A172 (cell line): ENCODE results near the gene ZFAND3. TPM values are rescaled to one million over a fixed set of nuclear protein-coding genes. Genes with fewer than 3 reads are reported as not detected.
A peak's percentile ranks its signal among the peaks of the same experiment; 100 is the strongest.

Experiments used
- DNase-seq: peaks from one replicate; pipeline ENCODE4 v3.0.0-alpha.2; 2015; ENCODE audit warnings: low spot score
- total RNA-seq: library from RNA; depleted of rRNA; stranded (reverse); fragments of >200 nt; shearing (Covaris generic); gene quantifications from 2 replicates; pipeline ENCODE4 v1.2.3, GENCODE V29; 2014

Gene ZFAND3
- total RNA-seq, 1 experiment from 2014 or later = 10.0 TPM

- no peak for DNase-seq
Measured at GRCh38 chr6:38004908-38005307, 185.4 kb downstream of the ZFAND3 start.

GRCh38 chr6:38011937-38012336, 192.4 kb downstream of the ZFAND3 start:
- DNase-seq = no peak

GRCh38 chr6:38012573-38012972, 193.0 kb downstream of the ZFAND3 start:
- DNase-seq = peak; percentile 55

GRCh38 chr6:38015341-38015740, 195.8 kb downstream of the ZFAND3 start:
- no peak for DNase-seq

GRCh38 chr6:38016824-38017223, 197.3 kb downstream of the ZFAND3 start:
- DNase-seq = no peak

GRCh38 chr6:38018755-38019165, 199.2 kb downstream of the ZFAND3 start:
- DNase-seq = no peak

GRCh38 chr6:38020593-38020992, 201.1 kb downstream of the ZFAND3 start:
- no peak for DNase-seq

GRCh38 chr6:38021029-38021428, 201.5 kb downstream of the ZFAND3 start:
- DNase-seq = no peak

- no peak for DNase-seq
Measured at GRCh38 chr6:38021571-38021970, 202.0 kb downstream of the ZFAND3 start.

- no peak for DNase-seq
Measured at GRCh38 chr6:38022688-38023087, 203.2 kb downstream of the ZFAND3 start.

- DNase-seq = no peak
Measured at GRCh38 chr6:38024908-38025307, 205.4 kb downstream of the ZFAND3 start.

- DNase-seq = no peak
Measured at GRCh38 chr6:38025451-38025850, 205.9 kb downstream of the ZFAND3 start.

GRCh38 chr6:38027685-38028373, 208.3 kb downstream of the ZFAND3 start:
- no peak for DNase-seq

GRCh38 chr6:38030380-38030779, 210.9 kb downstream of the ZFAND3 start:
- no peak for DNase-seq

- DNase-seq = no peak
Measured at GRCh38 chr6:38032797-38033196, 213.3 kb downstream of the ZFAND3 start.

GRCh38 chr6:38033442-38033982, 214.0 kb downstream of the ZFAND3 start:
- DNase-seq = no peak

- peak; percentile 18 for DNase-seq
Measured at GRCh38 chr6:38034274-38034914, 214.9 kb downstream of the ZFAND3 start.

- DNase-seq = no peak
Measured at GRCh38 chr6:38035478-38035877, 216.0 kb downstream of the ZFAND3 start.

- no peak for DNase-seq
Measured at GRCh38 chr6:38039502-38039901, 220.0 kb downstream of the ZFAND3 start.

GRCh38 chr6:38040254-38040653, 220.7 kb downstream of the ZFAND3 start:
- DNase-seq = no peak

GRCh38 chr6:38043259-38043753, 223.8 kb downstream of the ZFAND3 start:
- no peak for DNase-seq

GRCh38 chr6:38045701-38046305, 226.3 kb downstream of the ZFAND3 start:
- DNase-seq = no peak

GRCh38 chr6:38047562-38047961, 228.0 kb downstream of the ZFAND3 start:
- DNase-seq = no peak
